GM12878 (cell line): ENCODE measurements around the gene TOMM40. TPM values are rescaled to one million over a fixed set of nuclear protein-coding genes. Genes with fewer than 3 reads are reported as not detected.

Source experiments
- ATF2 ChIP-seq: IDR thresholded peaks from 2 replicates; pipeline ENCODE4 v1.6.1; 2012; ENCODE audit warnings: low read length, inconsistent platforms
- CREB1 ChIP-seq: IDR thresholded peaks from 2 replicates; pipeline ENCODE4 v1.6.1; 2012; ENCODE audit warnings: low read depth, mild to moderate bottlenecking, inconsistent platforms
- EP300 ChIP-seq, 2 experiments: fragments of 150-350 bp in 1 of 2; IDR thresholded peaks; 2 replicates each; pipeline ENCODE4 v1.6.1; 2011 to 2012; ENCODE audit warnings: low read depth in 2 of 2, low read length in 2 of 2, borderline replicate concordance in 1 of 2, improper control_type of control experiment in 1 of 2, inconsistent platforms in 1 of 2; ENCODE audit not compliant: control insufficient read depth in 1 of 2
- LARP7 ChIP-seq: fragments of 450-650 bp; IDR thresholded peaks from 2 replicates; pipeline ENCODE4 v1.6.1; 2017; ENCODE audit warnings: mild to moderate bottlenecking
- MEF2B ChIP-seq: fragments of 450-650 bp; IDR thresholded peaks from 2 replicates; pipeline ENCODE4 v1.6.1; 2018; ENCODE audit warnings: mild to moderate bottlenecking, moderate library complexity; ENCODE audit not compliant: partially characterized antibody, poor library complexity, severe bottlenecking
- NFYA ChIP-seq: IDR thresholded peaks from 2 replicates; pipeline ENCODE4 v1.6.1; 2011; ENCODE audit warnings: low read depth, mild to moderate bottlenecking, low read length, improper control_type of control experiment, borderline replicate concordance
- NR2C1 ChIP-seq: fragments of 450-650 bp; IDR thresholded peaks from 2 replicates; pipeline ENCODE4 v1.6.1; 2017; ENCODE audit warnings: antibody characterized with exemption, mild to moderate bottlenecking, moderate library complexity
- NR2F1 ChIP-seq: fragments of 450-650 bp; conservative IDR thresholded peaks from 2 replicates; pipeline ENCODE4 v1.6.1; 2017; ENCODE audit warnings: mild to moderate bottlenecking
- POLR2AphosphoS5 ChIP-seq: IDR thresholded peaks from 2 replicates; pipeline ENCODE4 v1.6.1; 2011; ENCODE audit warnings: mild to moderate bottlenecking, low read length, inconsistent platforms
- RAD21 ChIP-seq: IDR thresholded peaks from 2 replicates; pipeline ENCODE4 v1.6.1; 2011; ENCODE audit warnings: mild to moderate bottlenecking, low read depth, low read length, moderate library complexity; ENCODE audit not compliant: insufficient read depth
- RAD51 ChIP-seq: fragments of 450-650 bp; IDR thresholded peaks from 2 replicates; pipeline ENCODE4 v1.6.1; 2016; ENCODE audit warnings: moderate library complexity, mild to moderate bottlenecking, inconsistent platforms
- RCOR1 ChIP-seq: conservative IDR thresholded peaks from 2 replicates; pipeline ENCODE4 v1.6.1; 2012; ENCODE audit warnings: low read depth, low read length, improper control_type of control experiment
- SMAD5 ChIP-seq: IDR thresholded peaks from 2 replicates; pipeline ENCODE4 v1.6.1; 2016; ENCODE audit warnings: antibody characterized with exemption, low read depth
- SMC3 ChIP-seq: IDR thresholded peaks from 2 replicates; pipeline ENCODE4 v1.6.1; 2011; ENCODE audit warnings: low read length, improper control_type of control experiment, borderline replicate concordance
- SRF ChIP-seq, 2 experiments: IDR thresholded peaks; 2 replicates each; pipeline ENCODE4 v1.6.1; 2011; ENCODE audit warnings: low read depth in 2 of 2, low read length in 2 of 2, mild to moderate bottlenecking in 1 of 2, moderate library complexity in 1 of 2
- TCF12 ChIP-seq: IDR thresholded peaks from 2 replicates; pipeline ENCODE4 v1.6.1; 2011; ENCODE audit warnings: low read depth, mild to moderate bottlenecking, low read length
- TCF3 ChIP-seq: IDR thresholded peaks from 2 replicates; pipeline ENCODE4 v1.6.1; 2012; ENCODE audit warnings: low read depth, mild to moderate bottlenecking, low read length, borderline replicate concordance; ENCODE audit not compliant: insufficient read depth
- TCF7 ChIP-seq: IDR thresholded peaks from 2 replicates; pipeline ENCODE4 v1.6.1; 2014; ENCODE audit warnings: antibody characterized with exemption, borderline replicate concordance
- USF1 ChIP-seq: IDR thresholded peaks from 2 replicates; pipeline ENCODE4 v1.6.1; 2011; ENCODE audit warnings: borderline replicate concordance, low read depth, mild to moderate bottlenecking, moderate library complexity, mixed read lengths, low read length; ENCODE audit not compliant: insufficient read depth; ENCODE audit errors: extremely low read length
- ZBTB33 ChIP-seq: fragments of 450-650 bp; IDR thresholded peaks from 2 replicates; pipeline ENCODE4 v1.6.1; 2017; ENCODE audit warnings: mild to moderate bottlenecking
- ZNF687 ChIP-seq: fragments of 450-650 bp; IDR thresholded peaks from 2 replicates; pipeline ENCODE4 v1.6.1; 2017; ENCODE audit warnings: mild to moderate bottlenecking, moderate library complexity
- polyA plus RNA-seq, 11 experiments: library from polyadenylated mRNA; depleted of rRNA in 4 of 11; unstranded in 6 of 11; stranded (reverse) in 5 of 11; fragments of >200 nt; fragmentation: Nextera tagmentation in 4 of 11; fragmentation: Illumina TruSeq in 1 of 11; extraction: Ambion mirVana in 4 of 11; extraction: Trizol in 1 of 11; gene quantifications; 1 replicate in 1 of 11; 2 replicates in 10 of 11; pipeline versions ENCODE4 v1.2.1 to v1.2.3, GENCODE V29; 2011 to 2016; ENCODE audit warnings: inconsistent platforms in 2 of 11, missing spikeins in 2 of 11, low read depth in 1 of 11
- total RNA-seq, 4 experiments: library from RNA; depleted of rRNA in 3 of 4; stranded (reverse); fragments of >200 nt in 3 of 4; fragmentation: Illumina TruSeq in 1 of 4; extraction: Trizol in 1 of 4; gene quantifications; 2 replicates each; pipeline versions ENCODE4 v1.2.1 to v1.2.3, GENCODE V29; 2013 to 2021

The TOMM40 gene
- total and polyA plus RNA-seq, 10 of the 15 experiments (the other 5 are each of a cell fraction or from before 2014, with no cell fraction given), result 0.85 to 221 (median 99.9) TPM

- 0 out of 4 replicates have a peak, but pooled peaks of 1 of the 2 experiments have one; percentile 15 for TF ChIP-seq SRF (IDR thresholded peaks at IDR 0.05; ENCODE audit: low read depth in 2 of 2, low read length in 2 of 2)
- 0 out of 2 replicates have a peak, but pooled peaks have one; percentile 11 for TF ChIP-seq TCF3
- TF ChIP-seq SMC3, result peak; percentile 80
- no peak for TF ChIP-seq USF1
- no peak for TF ChIP-seq NFYA
- TF ChIP-seq SMAD5, result no peak; the same call in 1 of the 2 replicates
- TF ChIP-seq MEF2B, result no peak
- TF ChIP-seq POLR2AphosphoS5, result no peak; the same call in 1 of the 2 replicates
- no peak for TF ChIP-seq TCF12
- TF ChIP-seq ZBTB33, result no peak
- TF ChIP-seq RAD51, result no peak
- no peak for TF ChIP-seq EP300 (IDR thresholded peaks at IDR 0.05; ENCODE audit: borderline replicate concordance in 1 of 2, control insufficient read depth in 1 of 2, low read depth in 2 of 2, low read length in 2 of 2)
- TF ChIP-seq NR2F1, result peak; percentile 60; the same call in 1 of the 2 replicates
- TF ChIP-seq LARP7, result peak; percentile 41; the same call in 1 of the 2 replicates
- 0 out of 2 replicates have a peak, but pooled peaks have one; percentile 24 for TF ChIP-seq CREB1
- peak; percentile 88 for TF ChIP-seq RAD21
- no peak for TF ChIP-seq ZNF687
- no peak for TF ChIP-seq NR2C1
- TF ChIP-seq ATF2, result 0 out of 2 replicates have a peak, but pooled peaks have one; percentile 20
- no peak for TF ChIP-seq TCF7
- no peak for TF ChIP-seq RCOR1
These were observed 12.8 kb downstream of the TOMM40 start (continued) for GRCh38 chr19:44903602-44904425.
